Large intestine (tissue), 3 donors: ENCODE measurements around the gene HMCN2. TPM values are rescaled to one million over a fixed set of nuclear protein-coding genes. Genes with fewer than 3 reads are reported as not detected.

Experiments used
- DNase-seq, 2 donors: peaks; one replicate each; pipeline versions ENCODE4 v3.0.0 to v3.0.0-alpha.2; 2013
- H3K27ac ChIP-seq: one replicate; pipeline ENCODE4 v1.5.1; 2013; ENCODE audit warnings: low read length
- H3K27me3 ChIP-seq: 2 replicates; pipeline ENCODE4 v1.6.1; 2013; ENCODE audit warnings: low read length; ENCODE audit not compliant: control insufficient read depth, insufficient read depth
- H3K36me3 ChIP-seq: 2 replicates; pipeline ENCODE4 v1.6.1; 2013; ENCODE audit warnings: low read length; ENCODE audit not compliant: control insufficient read depth, insufficient read depth
- H3K4me1 ChIP-seq: one replicate; pipeline ENCODE4 v1.6.1; 2013; ENCODE audit warnings: low read length; ENCODE audit not compliant: control insufficient read depth, insufficient read depth
- H3K4me3 ChIP-seq: one replicate; pipeline ENCODE4 v1.5.1; 2013; ENCODE audit warnings: low read length
- H3K9me3 ChIP-seq: one replicate; pipeline ENCODE4 v1.6.1; 2013; ENCODE audit warnings: mild to moderate bottlenecking, low read depth, low read length, moderate library complexity; ENCODE audit not compliant: control insufficient read depth
- WGBS: methylation state at CpG from one replicate; pipeline ENCODE4 v1.1.5; 2013; ENCODE audit warnings: low lambda C conversion rate; ENCODE audit not compliant: insufficient coverage; 5-methylcytosine and 5-hydroxymethylcytosine counted together
- polyA plus RNA-seq: library from polyadenylated mRNA; unstranded; fragments of 120-200 nt; gene quantifications from one replicate; pipeline ENCODE4 v1.2.1, GENCODE V29; 2013

Gene HMCN2
- polyA plus RNA-seq, 1 donor = 20.0 TPM

DNA sequence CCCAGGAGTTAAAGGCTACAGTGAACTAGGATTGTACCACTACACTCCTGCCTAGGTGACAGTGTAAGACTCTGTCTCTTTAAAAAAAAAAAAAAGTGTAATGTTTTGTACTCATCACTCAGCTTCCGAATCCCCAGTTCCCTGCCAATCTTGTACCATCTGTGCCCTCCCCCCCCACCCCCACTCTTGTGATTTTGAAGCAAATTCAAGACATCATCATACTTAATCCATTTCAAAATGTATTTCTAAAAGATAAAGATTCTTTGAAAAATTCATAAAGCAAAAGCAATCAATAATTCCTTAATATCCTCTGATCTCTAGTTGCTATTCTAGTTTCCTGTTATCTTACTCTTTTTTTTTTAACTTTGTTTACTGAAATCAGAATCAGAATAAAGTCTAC lies 34.9 kb upstream of the HMCN2 start:
- DNase-seq = no peak
- Histone ChIP-seq H3K27ac (no peak overlapping the region), H3K4me3 (no peak overlapping the region), H3K4me1 (no peaks in the 10 kb centered on the region), H3K27me3 (no peaks in the 10 kb centered on the region), H3K36me3 (peaks cover 10% of the 10 kb centered on the region), H3K9me3 (peaks cover 3% of the 10 kb centered on the region)
- no CpG with 5 or more reads among the region's 1 CpG for WGBS

DNA sequence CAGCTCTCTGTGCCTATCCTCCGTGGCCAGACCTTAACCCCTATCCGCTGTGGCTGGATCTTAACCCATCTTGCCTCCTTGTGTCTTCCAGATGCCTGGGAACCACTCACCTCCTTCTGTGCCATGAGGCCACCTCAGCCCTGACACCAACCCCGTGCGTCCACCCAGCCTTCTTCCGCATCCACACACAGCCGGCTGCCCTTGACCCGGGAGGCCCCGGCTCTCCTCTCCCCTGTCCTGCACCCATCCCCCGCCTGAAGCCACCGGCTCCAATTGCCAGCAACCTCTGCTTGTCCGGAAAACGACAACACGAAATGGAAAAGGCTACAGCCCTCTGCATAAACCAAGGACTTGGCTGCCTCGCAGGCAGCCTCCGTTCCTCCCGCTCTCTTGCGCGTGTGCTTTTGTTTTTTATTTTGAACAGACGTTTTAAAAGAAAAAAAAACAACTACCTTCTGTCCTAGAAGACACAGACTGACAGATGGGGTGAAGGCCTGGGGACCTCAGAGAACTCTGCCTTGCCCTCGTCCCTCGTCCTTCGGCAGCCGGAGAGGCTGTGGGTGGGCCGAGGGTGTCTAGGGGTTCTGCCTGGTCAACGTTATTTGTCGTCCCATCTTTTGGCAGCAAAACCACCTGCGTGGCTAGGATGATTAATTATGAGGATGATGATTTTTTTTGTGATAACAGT lies 32.5 kb upstream of the HMCN2 start:
- H3K4me1 ChIP-seq = no peaks in the 10 kb centered on the region
- 60% methylated on average over 1 of the region's 27 CpGs for WGBS
- no peak for DNase-seq
- H3K4me3 ChIP-seq = no peak overlapping the region
- H3K36me3 ChIP-seq = peaks cover 2% of the 10 kb centered on the region
- H3K27ac ChIP-seq = no peak overlapping the region
- no peaks in the 10 kb centered on the region for H3K27me3 ChIP-seq
- no peaks in the 10 kb centered on the region for H3K9me3 ChIP-seq

GRCh38 chr9:130233587-130233945 lies 32.0 kb upstream of the HMCN2 start:
- no peak for DNase-seq
- no peak overlapping the region for H3K27ac ChIP-seq
- no peaks in the 10 kb centered on the region for H3K4me1 ChIP-seq
- no CpG with 5 or more reads among the region's 8 CpGs for WGBS
- peaks cover 2% of the 10 kb centered on the region for H3K36me3 ChIP-seq
- no peak overlapping the region for H3K4me3 ChIP-seq
- no peaks in the 10 kb centered on the region for H3K9me3 ChIP-seq
- H3K27me3 ChIP-seq = no peaks in the 10 kb centered on the region

GRCh38 chr9:130234340-130235260 lies 31.0 kb upstream of the HMCN2 start:
- Histone ChIP-seq H3K4me1 (no peaks in the 10 kb centered on the region), H3K4me3 (no peak overlapping the region), H3K36me3 (peaks cover 2% of the 10 kb centered on the region), H3K27me3 (no peaks in the 10 kb centered on the region), H3K27ac (no peak overlapping the region), H3K9me3 (no peaks in the 10 kb centered on the region)
- no peak for DNase-seq
- WGBS = no CpG with 5 or more reads among the region's 26 CpGs

GRCh38 chr9:130235558-130236435 lies 29.8 kb upstream of the HMCN2 start:
- Histone ChIP-seq H3K27ac (no peak overlapping the region), H3K4me1 (peaks cover 3% of the 10 kb centered on the region), H3K9me3 (no peaks in the 10 kb centered on the region), H3K36me3 (peaks cover 2% of the 10 kb centered on the region), H3K4me3 (no peak overlapping the region), H3K27me3 (no peaks in the 10 kb centered on the region)
- WGBS = no CpG with 5 or more reads among the region's 45 CpGs
- peak; percentile 27 to 39 for DNase-seq

DNA sequence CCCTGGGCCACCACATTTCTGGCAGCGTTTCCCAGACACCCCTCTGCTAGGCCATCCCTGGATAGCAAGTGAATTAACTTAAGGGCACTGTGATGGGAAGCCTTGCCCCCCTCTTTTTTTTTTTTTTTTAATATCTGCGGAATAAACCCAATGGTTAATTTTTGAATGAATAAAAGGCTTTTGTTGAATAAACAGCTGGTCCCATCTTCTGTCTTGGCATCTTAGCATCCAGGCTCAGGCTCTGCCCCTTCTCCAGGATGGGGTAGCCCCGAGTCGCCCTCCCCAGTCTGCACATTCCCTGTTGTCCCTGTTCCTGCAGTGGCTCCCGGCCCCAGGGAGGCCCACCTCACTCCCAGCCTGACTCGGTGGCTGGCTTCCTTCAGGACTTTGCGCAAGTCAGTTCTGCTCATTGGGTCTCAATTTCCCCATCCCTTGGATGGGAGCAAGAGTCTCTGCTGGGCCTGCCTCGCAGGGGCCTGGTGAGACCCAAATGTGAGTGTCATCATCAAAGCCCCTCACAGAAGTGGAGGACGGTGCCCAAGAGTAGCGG lies 29.0 kb upstream of the HMCN2 start:
- peaks cover 3% of the 10 kb centered on the region for H3K4me1 ChIP-seq
- DNase-seq = no peak
- no peak overlapping the region for H3K27ac ChIP-seq
- H3K4me3 ChIP-seq = no peak overlapping the region
- H3K27me3 ChIP-seq = no peaks in the 10 kb centered on the region
- no CpG with 5 or more reads among the region's 10 CpGs for WGBS
- H3K36me3 ChIP-seq = peaks cover 2% of the 10 kb centered on the region
- no peaks in the 10 kb centered on the region for H3K9me3 ChIP-seq

GRCh38 chr9:130237076-130237475 lies 28.5 kb upstream of the HMCN2 start:
- peaks cover 2% of the 10 kb centered on the region for H3K36me3 ChIP-seq
- 83% methylated on average over 6 of the region's 11 CpGs for WGBS
- H3K27ac ChIP-seq = no peak overlapping the region
- no peak overlapping the region for H3K4me3 ChIP-seq
- H3K27me3 ChIP-seq = no peaks in the 10 kb centered on the region
- H3K4me1 ChIP-seq = peaks cover 3% of the 10 kb centered on the region
- no peaks in the 10 kb centered on the region for H3K9me3 ChIP-seq
- no peak for DNase-seq

DNA sequence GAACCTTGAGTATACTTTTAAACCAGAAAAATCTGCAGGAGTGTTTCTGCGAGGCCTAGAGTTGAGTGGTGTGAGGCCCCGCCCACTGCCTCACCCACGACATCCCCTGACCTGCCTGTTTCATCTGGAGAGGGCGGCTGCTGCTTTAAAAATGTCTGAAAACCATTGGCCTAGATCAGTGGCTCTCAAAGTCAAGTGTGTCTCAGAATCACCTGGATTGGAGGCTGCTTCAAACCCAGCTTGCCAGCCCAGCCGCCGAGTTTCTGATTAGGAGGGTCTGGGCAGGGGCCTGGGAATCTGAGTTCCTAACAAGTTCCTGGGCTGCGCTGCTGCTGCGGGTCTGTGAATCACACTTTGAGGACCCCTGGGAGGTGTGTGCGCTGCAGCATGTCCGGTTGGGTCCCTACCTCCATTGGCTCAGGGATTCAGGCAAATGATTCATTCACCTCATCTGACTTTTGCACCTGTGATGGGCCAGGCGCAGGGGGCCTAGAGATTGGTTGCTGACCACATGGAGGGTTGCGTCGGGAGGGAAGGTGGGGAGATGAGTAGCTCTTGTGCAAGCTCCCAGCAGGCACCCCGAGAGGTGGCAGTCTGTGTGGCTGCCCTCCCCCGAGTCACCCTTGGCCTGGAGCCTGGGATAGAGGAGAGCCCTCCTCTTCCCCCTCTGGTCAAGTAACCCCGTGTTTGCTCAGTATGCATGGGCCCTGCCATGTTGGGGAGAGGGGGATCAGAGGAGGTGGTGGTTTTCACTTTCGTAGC lies 27.6 kb upstream of the HMCN2 start:
- no peak overlapping the region for H3K27ac ChIP-seq
- no peak for DNase-seq
- H3K4me1 ChIP-seq = peaks cover 5% of the 10 kb centered on the region
- peaks cover 2% of the 10 kb centered on the region for H3K36me3 ChIP-seq
- WGBS = no CpG with 5 or more reads among the region's 17 CpGs
- no peaks in the 10 kb centered on the region for H3K27me3 ChIP-seq
- no peak overlapping the region for H3K4me3 ChIP-seq
- no peaks in the 10 kb centered on the region for H3K9me3 ChIP-seq

DNA sequence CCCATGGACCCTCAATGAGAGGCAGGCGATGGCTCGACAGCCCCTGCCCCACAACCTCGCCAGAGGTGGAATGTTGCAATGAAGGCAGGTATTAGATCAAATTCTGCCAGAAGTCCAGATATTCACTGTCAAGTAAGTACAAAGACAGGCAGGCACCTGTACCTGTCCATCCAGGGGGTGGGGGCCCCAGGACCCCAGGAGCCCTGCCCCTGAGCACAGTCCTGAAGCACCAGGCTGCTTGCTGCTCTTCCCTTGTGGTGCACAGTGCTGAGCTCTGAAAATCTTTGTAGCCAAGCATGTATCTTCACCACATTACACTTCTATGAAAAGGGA lies 26.2 kb upstream of the HMCN2 start:
- no CpG with 5 or more reads among the region's 3 CpGs for WGBS
- no peaks in the 10 kb centered on the region for H3K27me3 ChIP-seq
- H3K4me3 ChIP-seq = no peak overlapping the region
- H3K27ac ChIP-seq = no peak overlapping the region
- DNase-seq = no peak
- H3K36me3 ChIP-seq = no peaks in the 10 kb centered on the region
- H3K9me3 ChIP-seq = no peaks in the 10 kb centered on the region
- H3K4me1 ChIP-seq = peaks cover 11% of the 10 kb centered on the region
